Urothelium cell line (cell line): Measurements from ENCODE around the gene PLA2G2F.

Experiments used
- DNase-seq: peaks from one replicate; pipeline ENCODE4 v3.0.0; 2011; ENCODE audit warnings: low spot score, mixed read lengths
- FAIRE-seq: peaks from 2 replicates; lab custom pipeline; 2011; peaks lifted over from hg19 to GRCh38; lab: Jason Lieb, UNC

Gene PLA2G2F

GRCh38 chr1:20188455-20188817, 49.3 kb downstream of the PLA2G2F start:
- DNase-seq, result no peak
- no peak for FAIRE-seq

- DNase-seq (no peak), FAIRE-seq (no peak)
These were observed 50.5 kb downstream of the PLA2G2F start for GRCh38 chr1:20189664-20190063.

GRCh38 chr1:20190256-20191160, 51.4 kb downstream of the PLA2G2F start:
- DNase-seq (no peak), FAIRE-seq (no peak)

- DNase-seq (no peak), FAIRE-seq (no peak)
These were observed 52.2 kb downstream of the PLA2G2F start for GRCh38 chr1:20191266-20191825.

- FAIRE-seq, result peak; percentile 17
- no peak for DNase-seq
These were observed 53.2 kb downstream of the PLA2G2F start for GRCh38 chr1:20192364-20192763.

- DNase-seq, result no peak
- FAIRE-seq, result no peak
These were observed 53.8 kb downstream of the PLA2G2F start for GRCh38 chr1:20192871-20193411.

GRCh38 chr1:20194224-20194623, 55.1 kb downstream of the PLA2G2F start:
- FAIRE-seq, result no peak
- no peak for DNase-seq

- FAIRE-seq (no peak), DNase-seq (peak; percentile 69)
These were observed 55.8 kb downstream of the PLA2G2F start for GRCh38 chr1:20194757-20195461.

- DNase-seq (no peak), FAIRE-seq (no peak)
These were observed 56.3 kb downstream of the PLA2G2F start for GRCh38 chr1:20195462-20195780.

GRCh38 chr1:20197329-20197791, 58.2 kb downstream of the PLA2G2F start:
- FAIRE-seq, result no peak
- DNase-seq, result no peak

GRCh38 chr1:20198296-20198695, 59.2 kb downstream of the PLA2G2F start:
- no peak for FAIRE-seq

GRCh38 chr1:20198918-20199317, 59.8 kb downstream of the PLA2G2F start:
- FAIRE-seq (no peak), DNase-seq (no peak)

More at GRCh38 chr1:20198296-20198695, 59.2 kb downstream of the PLA2G2F start:
- no peak for DNase-seq

GRCh38 chr1:20199403-20199802, 60.3 kb downstream of the PLA2G2F start:
- DNase-seq, result no peak
- FAIRE-seq, result no peak

GRCh38 chr1:20199840-20200239, 60.7 kb downstream of the PLA2G2F start:
- FAIRE-seq (no peak), DNase-seq (no peak)
